Measurements from ENCODE around the gene MADCAM1.
A peak's percentile ranks its signal among the peaks of the same experiment; 100 is the strongest.

The MADCAM1 gene

DNA sequence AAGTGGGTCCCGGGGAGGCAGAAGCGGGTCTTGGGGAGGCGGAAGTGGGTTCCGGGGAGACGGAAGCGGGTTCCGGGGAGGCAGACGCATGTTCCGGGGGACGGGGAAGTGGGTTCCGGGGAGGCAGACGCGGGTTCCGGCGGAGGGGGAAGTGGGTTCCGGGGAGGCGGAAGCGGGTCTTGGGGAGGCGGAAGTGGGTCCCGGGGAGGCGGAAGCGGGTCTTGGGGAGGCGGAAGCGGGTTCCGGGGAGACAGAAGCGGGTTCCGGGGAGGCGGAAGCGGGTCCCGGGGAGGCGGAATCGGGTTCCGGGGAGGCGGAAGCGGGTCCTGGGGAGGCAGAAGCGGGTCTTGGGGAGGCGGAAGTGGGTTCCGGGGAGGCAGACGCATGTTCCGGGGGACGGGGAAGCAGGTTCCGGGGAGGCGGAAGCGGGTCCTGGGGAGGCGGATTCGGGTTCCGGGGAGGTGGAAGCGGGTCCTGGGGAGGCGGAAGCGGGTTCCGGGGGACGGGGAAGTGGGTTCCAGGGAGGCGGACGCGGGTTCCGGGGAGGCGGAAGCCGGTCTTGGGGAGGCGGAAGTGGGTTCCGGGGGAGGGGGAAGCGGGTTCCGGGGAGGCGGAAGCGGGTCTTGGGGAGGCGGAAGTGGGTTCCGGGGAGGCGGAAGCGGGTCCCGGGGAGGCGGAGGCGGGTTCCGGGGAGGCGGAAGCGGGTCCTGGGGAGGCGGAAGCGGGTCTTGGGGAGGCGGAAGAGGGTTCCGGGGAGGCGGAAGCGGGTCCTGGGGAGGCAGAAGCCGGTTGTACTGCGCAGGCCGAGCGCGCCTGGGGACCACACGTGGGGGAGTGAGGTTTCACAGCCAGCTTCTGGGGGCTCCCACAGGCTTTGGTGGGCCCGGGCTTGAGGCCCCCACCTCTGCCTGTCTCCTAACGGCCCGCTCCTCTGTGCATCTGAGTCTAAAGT, 37.9 kb upstream of the MADCAM1 start:
- Histone ChIP-seq H3K18ac (ENCODE audit: low read length) (no peak overlapping the region), H3K79me1 (ENCODE audit: low read depth, low read length) (peaks cover 12% of the 10 kb centered on the region), H3K36me3 (replicated peaks in 1 of 2; ENCODE audit: control insufficient read depth in 2 of 2, insufficient read depth in 2 of 2, low read length in 2 of 2) (no peaks in the 10 kb centered on the region), H4K91ac (ENCODE audit: low read depth, low read length, poor library complexity) (no peak overlapping the region), H2BK12ac (ENCODE audit: low read length) (no peak overlapping the region), H2BK5ac (ENCODE audit: low read length) (peak overlapping the region; percentile 53), H2BK120ac (ENCODE audit: low read depth, low read length) (no peak overlapping the region), H3K4me1 (ENCODE audit: control insufficient read depth in 2 of 2, insufficient read depth in 1 of 2, low read depth in 1 of 2, low read length in 2 of 2) (peaks cover 5 to 10% of the 10 kb centered on the region in 2 donors), H2BK15ac (ENCODE audit: low read length) (no peak overlapping the region), H3K9me3 (replicated peaks in 1 of 2; ENCODE audit: control insufficient read depth in 2 of 2, insufficient read depth in 1 of 2, low read depth in 1 of 2, low read length in 2 of 2) (peaks cover 3 to 7% of the 10 kb centered on the region in 2 donors), H3K27me3 (ENCODE audit: control insufficient read depth in 3 of 3, insufficient read depth in 3 of 3, low read depth in 1 of 3, low read length in 3 of 3) (peaks cover 0 to 27% (median 13%) of the 10 kb centered on the region in 3 experiments), H3K4ac (ENCODE audit: low read length) (no peak overlapping the region), H3K27ac (replicated peaks; ENCODE audit: low read length) (no peak overlapping the region), H3K14ac (ENCODE audit: low read length) (no peak overlapping the region), H3K23ac (ENCODE audit: low read depth, low read length, poor library complexity) (no peak overlapping the region), H3K4me2 (ENCODE audit: insufficient read depth, low read length, poor library complexity, severe bottlenecking) (no peak overlapping the region), H4K8ac (ENCODE audit: low read depth, low read length) (no peak overlapping the region), H3K4me3 (ENCODE audit: low read length in 2 of 2) (no peak overlapping the region), H3K9ac (ENCODE audit: low read depth, low read length, poor library complexity) (no peak overlapping the region), H2AFZ (ENCODE audit: low read length) (no peak overlapping the region), H2AK5ac (ENCODE audit: low read depth, low read length) (no peak overlapping the region)
- no peak for DNase-seq (ENCODE audit: low spot score)
- WGBS, 2 donors (ENCODE audit: extremely low coverage in 2 of 2, insufficient read length in 2 of 2, insufficient replicate concordance in 1 of 2): no CpG with 5 or more reads among the region's 89 CpGs

- Histone ChIP-seq H3K23ac (ENCODE audit: low read depth, low read length, poor library complexity) (no peak overlapping the region), H4K91ac (ENCODE audit: low read depth, low read length, poor library complexity) (no peak overlapping the region), H2AFZ (ENCODE audit: low read length) (peak overlapping the region; percentile 92), H4K8ac (ENCODE audit: low read depth, low read length) (no peak overlapping the region), H3K9me3 (replicated peaks in 1 of 2; ENCODE audit: control insufficient read depth in 2 of 2, insufficient read depth in 1 of 2, low read depth in 1 of 2, low read length in 2 of 2) (no peaks in the 10 kb centered on the region), H3K79me1 (ENCODE audit: low read depth, low read length) (peaks cover 7% of the 10 kb centered on the region), H2BK15ac (ENCODE audit: low read length) (peak overlapping the region; percentile 8), H3K9ac (ENCODE audit: low read depth, low read length, poor library complexity) (peak overlapping the region; percentile 89), H2BK120ac (ENCODE audit: low read depth, low read length) (no peak overlapping the region), H3K27me3 (ENCODE audit: control insufficient read depth in 3 of 3, insufficient read depth in 3 of 3, low read depth in 1 of 3, low read length in 3 of 3) (peaks cover 0 to 28% (median 13%) of the 10 kb centered on the region in 3 experiments), H3K36me3 (replicated peaks in 1 of 2; ENCODE audit: control insufficient read depth in 2 of 2, insufficient read depth in 2 of 2, low read length in 2 of 2) (no peaks in the 10 kb centered on the region), H3K4me3 (ENCODE audit: low read length in 2 of 2) (peak overlapping the region; percentile 57 to 82), H2BK5ac (ENCODE audit: low read length) (peak overlapping the region; percentile 59), H3K18ac (ENCODE audit: low read length) (peak overlapping the region; percentile 97), H2BK12ac (ENCODE audit: low read length) (peak overlapping the region; percentile 41), H3K4ac (ENCODE audit: low read length) (no peak overlapping the region), H3K27ac (replicated peaks; ENCODE audit: low read length) (no peak overlapping the region), H3K14ac (ENCODE audit: low read length) (peak overlapping the region; percentile 21), H3K4me2 (ENCODE audit: insufficient read depth, low read length, poor library complexity, severe bottlenecking) (peak overlapping the region; percentile 77), H3K4me1 (ENCODE audit: control insufficient read depth in 2 of 2, insufficient read depth in 1 of 2, low read depth in 1 of 2, low read length in 2 of 2) (peaks cover 5 to 10% of the 10 kb centered on the region in 2 donors), H2AK5ac (ENCODE audit: low read depth, low read length) (peak overlapping the region; percentile 88)
- no CpG with 5 or more reads among the region's 66 CpGs for WGBS, 2 donors (ENCODE audit: extremely low coverage in 2 of 2, insufficient read length in 2 of 2, insufficient replicate concordance in 1 of 2)
- DNase-seq (ENCODE audit: low spot score): peak; percentile 60
Measured at GRCh38 chr19:459724-460511, 36.4 kb upstream of the MADCAM1 start.

- H3K14ac ChIP-seq (ENCODE audit: low read length): peak within 1 kb of the TSS; percentile 94
- H3K4me3 ChIP-seq (ENCODE audit: low read length in 2 of 2): peak within 1 kb of the TSS; percentile 57 to 82
- DNase-seq (ENCODE audit: low spot score): no peak
Measured at GRCh38 chr19:460877-461720, 35.2 kb upstream of the MADCAM1 start, which contains the start of gene SHC2. Gene SHC2, minus strand, starts transcription at chr19:461033. Its CDS starts 37 bp downstream, at chr19:460996.

More at GRCh38 chr19:460877-461720, 35.2 kb upstream of the MADCAM1 start, which contains the start of gene SHC2:
- Histone ChIP-seq H3K27ac (replicated peaks; ENCODE audit: low read length) (no peak within 1 kb of the TSS), H3K18ac (ENCODE audit: low read length) (peak within 1 kb of the TSS; percentile 99), H3K79me1 (ENCODE audit: low read depth, low read length) (peaks cover 5% of the 10 kb centered on the region), H3K27me3 (ENCODE audit: control insufficient read depth in 3 of 3, insufficient read depth in 3 of 3, low read depth in 1 of 3, low read length in 3 of 3) (peaks cover 0 to 28% (median 13%) of the 10 kb centered on the region in 3 experiments), H3K4me1 (ENCODE audit: control insufficient read depth in 2 of 2, insufficient read depth in 1 of 2, low read depth in 1 of 2, low read length in 2 of 2) (peaks cover 5 to 10% of the 10 kb centered on the region in 2 donors), H2BK5ac (ENCODE audit: low read length) (peak within 1 kb of the TSS; percentile 59), H2BK120ac (ENCODE audit: low read depth, low read length) (peak within 1 kb of the TSS; percentile 16), H2AFZ (ENCODE audit: low read length) (peak within 1 kb of the TSS; percentile 92), H3K9ac (ENCODE audit: low read depth, low read length, poor library complexity) (peak within 1 kb of the TSS; percentile 94), H4K91ac (ENCODE audit: low read depth, low read length, poor library complexity) (no peak within 1 kb of the TSS), H2BK15ac (ENCODE audit: low read length) (peak within 1 kb of the TSS; percentile 96), H3K4me2 (ENCODE audit: insufficient read depth, low read length, poor library complexity, severe bottlenecking) (peak within 1 kb of the TSS; percentile 98), H4K8ac (ENCODE audit: low read depth, low read length) (no peak within 1 kb of the TSS), H2AK5ac (ENCODE audit: low read depth, low read length) (peak within 1 kb of the TSS; percentile 88), H3K9me3 (replicated peaks in 1 of 2; ENCODE audit: control insufficient read depth in 2 of 2, insufficient read depth in 1 of 2, low read depth in 1 of 2, low read length in 2 of 2) (no peaks in the 10 kb centered on the region), H3K23ac (ENCODE audit: low read depth, low read length, poor library complexity) (peak within 1 kb of the TSS; percentile 97), H2BK12ac (ENCODE audit: low read length) (peak within 1 kb of the TSS; percentile 41), H3K36me3 (replicated peaks in 1 of 2; ENCODE audit: control insufficient read depth in 2 of 2, insufficient read depth in 2 of 2, low read length in 2 of 2) (no peaks in the 10 kb centered on the region), H3K4ac (ENCODE audit: low read length) (peak within 1 kb of the TSS; percentile 76)
- no CpG with 5 or more reads among the region's 85 CpGs for WGBS, 2 donors (ENCODE audit: extremely low coverage in 2 of 2, insufficient read length in 2 of 2, insufficient replicate concordance in 1 of 2)

All from neuronal stem cell (in vitro differentiated cells).